WI38 (cell line): Measurements from ENCODE around the gene LRRC4B.
"Not testable (repeated sequence)": the region's sequence is repeated elsewhere in the genome, so short reads cannot be mapped to it uniquely, and the experiment has no call there.

Source experiments
- H3K4me3 ChIP-seq: 2 replicates; pipeline ENCODE4 v1.5.1; 2011; ENCODE audit warnings: low read depth, mild to moderate bottlenecking, control low read depth, low read length
- CTCF ChIP-seq: IDR thresholded peaks from 2 replicates; pipeline ENCODE4 v1.5.1; 2012; ENCODE audit warnings: low read depth, mild to moderate bottlenecking, control low read depth, low read length

The LRRC4B gene

GRCh38 chr19:50476907-50477238, 91.4 kb downstream of the LRRC4B start:
- H3K4me3 ChIP-seq, result peak overlapping the region; percentile 76
- no peak for TF ChIP-seq CTCF

DNA sequence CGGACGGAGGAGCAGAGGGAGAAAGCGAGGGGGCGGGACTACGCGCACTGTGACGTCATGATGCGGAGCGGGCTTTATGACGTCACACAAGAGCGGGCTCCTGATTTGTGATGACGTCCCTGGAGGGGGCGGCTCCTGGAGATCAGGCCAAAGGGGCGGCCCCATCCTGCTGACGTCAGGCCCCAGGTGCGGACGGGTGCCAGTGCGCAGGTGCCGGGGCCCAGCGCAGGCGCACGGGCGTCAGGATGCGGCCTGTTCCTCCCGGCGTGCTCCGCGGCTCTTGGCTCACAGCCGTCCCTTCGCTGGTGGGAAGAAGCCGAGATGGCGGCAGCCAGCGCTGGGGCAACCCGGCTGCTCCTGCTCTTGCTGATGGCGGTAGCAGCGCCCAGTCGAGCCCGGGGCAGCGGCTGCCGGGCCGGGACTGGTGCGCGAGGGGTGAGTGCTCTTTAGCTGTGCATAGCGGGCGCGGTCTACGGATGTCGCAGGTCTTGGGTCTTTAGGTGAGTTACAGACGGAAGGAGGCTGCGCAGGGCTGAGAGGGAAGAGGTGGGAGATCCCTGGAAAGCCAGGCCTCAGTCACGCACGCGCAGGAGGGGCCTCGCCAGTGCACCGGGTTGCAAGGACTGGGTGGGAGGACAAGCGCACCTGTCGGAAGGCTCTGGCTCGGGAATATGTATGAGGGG, 91.9 kb downstream of the LRRC4B start, which contains the start of the genes EMC10 and GARIN5A:
Gene EMC10, plus strand, starts transcription at position 284 of the 683 bp plus-strand sequence. Its CDS starts 38 bp downstream, at position 322.
Gene GARIN5A, minus strand, starts transcription at position 625 of the 683 bp plus-strand sequence. Its CDS starts 460 bp downstream, at position 165.
- TF ChIP-seq CTCF, result no peak
- peak within 1 kb of the TSS; percentile 76 for H3K4me3 ChIP-seq

GRCh38 chr19:50475736-50476223, 92.5 kb downstream of the LRRC4B start:
- no peak for TF ChIP-seq CTCF
- H3K4me3 ChIP-seq, result no peak overlapping the region; the same call in 1 of the 2 replicates

- H3K4me3 ChIP-seq, result no peak overlapping the region
- no peak for TF ChIP-seq CTCF
Observed at GRCh38 chr19:50475101-50475568, 93.1 kb downstream of the LRRC4B start.

DNA sequence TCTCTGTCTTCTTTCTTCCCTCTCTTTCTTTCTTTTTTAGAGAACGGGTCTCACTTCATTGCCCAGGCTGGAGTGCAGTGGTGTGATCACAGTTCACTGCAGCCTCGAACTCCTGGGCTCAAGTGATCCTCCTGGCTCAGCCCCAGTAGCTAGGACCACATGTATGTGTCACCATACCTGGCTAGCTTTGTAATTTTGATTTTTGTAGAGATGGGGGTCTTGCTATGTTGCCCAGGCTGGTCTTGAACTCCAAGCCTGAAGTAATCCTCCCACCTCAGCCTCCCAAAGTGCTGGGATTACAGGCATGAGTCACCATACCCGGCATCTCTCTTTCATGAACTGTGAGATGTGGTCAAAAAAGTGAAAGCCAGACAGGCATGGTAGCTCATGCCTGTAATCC, 94.9 kb downstream of the LRRC4B start:
- H3K4me3 ChIP-seq, result not testable (repeated sequence)

GRCh38 chr19:50468818-50469217, 99.4 kb downstream of the LRRC4B start:
- no peak for TF ChIP-seq CTCF
- H3K4me3 ChIP-seq, result no peak overlapping the region

DNA sequence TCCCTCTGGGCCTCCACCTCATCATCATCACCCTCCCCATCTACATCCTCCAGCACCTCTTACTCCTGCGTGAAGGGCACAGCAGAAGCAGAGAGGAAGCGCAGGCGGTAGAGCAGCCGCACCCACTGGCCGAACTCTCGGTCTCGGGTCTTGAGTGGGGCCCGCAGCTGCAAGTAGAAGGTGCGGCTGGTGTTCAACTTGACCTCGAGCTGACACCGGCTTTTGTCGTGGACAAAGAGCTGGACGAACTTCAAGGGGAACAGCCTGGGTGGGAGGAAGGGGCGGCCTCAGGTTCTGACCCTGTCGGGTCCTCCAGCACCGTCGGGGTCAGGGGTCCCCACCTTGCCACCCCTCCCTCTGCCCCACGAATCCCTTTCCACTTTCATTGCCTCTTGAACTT, 100.7 kb downstream of the LRRC4B start:
- H3K4me3 ChIP-seq, result no peak overlapping the region
- TF ChIP-seq CTCF, result no peak
